HAP-1 (cell line): ENCODE data around the gene TMEM60.
A peak's percentile ranks its signal among the peaks of the same experiment; 100 is the strongest.
"Not testable (repeated sequence)": the region's sequence is repeated elsewhere in the genome, so short reads cannot be mapped to it uniquely, and the experiment has no call there.

Experiments
- DNase-seq, 2 experiments: peaks; one replicate each; pipeline ENCODE4 v3.0.0-alpha.2; 2016 to 2020; ENCODE audit warnings: low spot score in 2 of 2
- H3K27me3 ChIP-seq: fragments of 250-450 bp; sonication (Bioruptor Pico); 2 replicates; pipeline ENCODE4 v1.5.1; 2020; ENCODE audit warnings: low read depth, mild to moderate bottlenecking, moderate library complexity
- H3K36me3 ChIP-seq: fragments of 250-450 bp; sonication (Bioruptor Pico); replicated peaks from 2 replicates; pipeline ENCODE4 v1.5.1; 2020; ENCODE audit warnings: mild to moderate bottlenecking
- H3K4me1 ChIP-seq: fragments of 250-450 bp; sonication (Bioruptor Pico); 2 replicates; pipeline ENCODE4 v1.5.1; 2020; ENCODE audit warnings: mild to moderate bottlenecking
- H3K4me3 ChIP-seq: fragments of 250-450 bp; sonication (Bioruptor Pico); 2 replicates; pipeline ENCODE4 v1.5.1; 2020; ENCODE audit warnings: mild to moderate bottlenecking, moderate library complexity
- H3K9me3 ChIP-seq: fragments of 250-450 bp; sonication (Bioruptor Pico); 2 replicates; pipeline ENCODE4 v1.5.1; 2020; ENCODE audit warnings: mild to moderate bottlenecking, moderate library complexity
- in situ Hi-C: fragments of 300-500 bp; cut with MboI; formaldehyde crosslinking; loops from 3 replicates; pipeline ENCODE4 v1.14.3; 2020; ENCODE audit warnings: low sequenced_read_pairs, inconsistent platforms, mixed read lengths

The TMEM60 gene, protein sequence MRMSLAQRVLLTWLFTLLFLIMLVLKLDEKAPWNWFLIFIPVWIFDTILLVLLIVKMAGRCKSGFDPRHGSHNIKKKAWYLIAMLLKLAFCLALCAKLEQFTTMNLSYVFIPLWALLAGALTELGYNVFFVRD

DNA sequence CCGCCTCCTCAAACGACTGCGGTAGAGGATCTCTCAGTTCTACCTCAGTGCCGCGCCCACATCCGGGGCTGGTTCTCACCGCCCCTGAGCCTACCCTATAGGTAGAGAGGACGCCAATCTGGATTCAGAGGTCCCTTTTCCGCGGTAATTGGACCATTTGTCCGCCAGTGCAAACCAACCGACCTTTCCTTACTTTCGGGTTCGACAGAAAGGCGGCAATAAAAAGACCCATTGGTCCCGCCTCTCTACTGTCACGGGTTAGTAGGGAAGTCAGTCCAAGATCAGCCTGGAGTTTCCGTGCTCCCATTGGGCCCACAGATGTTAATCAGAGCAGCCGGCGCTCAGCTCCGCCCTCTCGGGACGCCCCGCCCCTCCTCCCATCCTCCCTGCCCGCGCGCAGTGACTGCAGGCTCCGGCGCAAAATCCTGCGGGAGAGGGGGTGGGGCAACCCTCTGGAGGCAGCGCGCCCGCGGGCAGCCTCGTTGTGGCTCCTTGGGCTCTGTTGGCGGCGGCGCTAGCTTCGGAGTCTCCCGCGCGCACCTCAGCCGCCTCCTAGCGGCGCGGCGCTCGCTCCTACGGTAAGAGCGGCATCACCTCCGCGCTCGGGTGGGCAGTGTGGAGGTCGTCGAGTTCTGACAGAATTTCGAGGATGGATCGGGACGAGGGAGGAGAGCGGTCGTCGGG is at the start of gene TMEM60, which contains the start of gene PHTF2:
Gene TMEM60, minus strand, starts transcription at position 41 of the 684 bp plus-strand sequence. CDS start 4,061 bp downstream, outside the sequence.
Gene PHTF2, plus strand, starts transcription at position 380 of the 684 bp plus-strand sequence.
- Histone ChIP-seq H3K9me3 (no peaks in the 10 kb centered on the region), H3K36me3 (peaks cover 8% of the 10 kb centered on the region), H3K4me1 (peaks cover 33% of the 10 kb centered on the region), H3K4me3 (peak within 1 kb of the TSS; percentile 80), H3K27me3 (no peaks in the 10 kb centered on the region)
- in situ Hi-C loops = no loop called here
- DNase-seq = peak; percentile 98 to 99

- Histone ChIP-seq H3K9me3 (no peaks in the 10 kb centered on the region), H3K36me3 (no peaks in the 10 kb centered on the region), H3K4me3 (no peak overlapping the region), H3K27me3 (no peaks in the 10 kb centered on the region), H3K4me1 (0 out of 2 replicates have a peak, but pooled peaks cover 2% of the 10 kb centered on the region)
- no peak for DNase-seq
- in situ Hi-C loops = no loop called here
These were observed 48.3 kb upstream of the TMEM60 start for GRCh38 chr7:77846317-77847092.

DNA sequence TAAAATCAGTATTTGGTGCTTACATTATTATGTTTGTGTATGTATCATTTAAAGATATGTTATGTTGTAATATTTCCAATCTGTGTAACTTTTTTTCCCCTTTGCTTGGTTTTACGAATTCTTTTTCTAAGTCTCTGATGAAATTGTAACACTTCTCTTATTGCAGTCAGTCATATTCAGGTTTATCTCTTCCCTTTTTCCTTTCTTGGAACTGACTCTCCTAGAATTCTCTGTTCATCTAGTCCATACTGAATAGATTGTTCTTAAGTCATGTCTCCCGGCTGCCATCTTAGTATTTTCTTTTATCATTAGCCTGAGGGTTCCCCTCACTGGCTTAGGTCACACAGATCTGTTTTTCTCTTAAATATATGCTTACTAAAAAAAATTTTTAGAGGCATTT is 45.0 kb upstream of the TMEM60 start:
- H3K9me3 ChIP-seq = no peaks in the 10 kb centered on the region
- DNase-seq = no peak
- no peaks in the 10 kb centered on the region; the same call in 1 of the 2 replicates for H3K36me3 ChIP-seq
- in situ Hi-C loops = no loop called here
- H3K4me1 ChIP-seq = no peaks in the 10 kb centered on the region
- H3K4me3 ChIP-seq = no peak overlapping the region
- no peaks in the 10 kb centered on the region for H3K27me3 ChIP-seq

DNA sequence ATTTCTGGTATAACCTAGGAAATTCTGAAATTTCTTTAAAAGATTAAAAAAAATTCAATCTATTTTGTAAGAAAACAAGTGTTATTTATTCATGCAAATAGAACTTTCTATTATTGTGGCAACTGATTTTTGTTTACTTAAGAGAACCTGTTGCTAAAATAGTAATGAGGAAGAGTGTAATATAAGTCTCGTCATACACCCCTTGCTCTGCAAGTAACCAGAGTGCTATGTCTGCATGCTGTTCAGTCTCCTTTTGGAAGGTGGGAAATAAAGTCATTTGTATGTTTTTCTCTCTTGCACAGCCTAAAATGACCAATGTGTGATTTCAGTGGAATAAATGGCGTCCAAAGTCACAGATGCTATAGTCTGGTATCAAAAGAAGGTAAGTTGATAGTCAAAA is 41.7 kb upstream of the TMEM60 start:
- H3K9me3 ChIP-seq = no peaks in the 10 kb centered on the region
- in situ Hi-C loops = no loop called here
- DNase-seq = no peak
- H3K36me3 ChIP-seq = no peaks in the 10 kb centered on the region; the same call in 1 of the 2 replicates
- no peak overlapping the region for H3K4me3 ChIP-seq
- no peaks in the 10 kb centered on the region for H3K27me3 ChIP-seq
- H3K4me1 ChIP-seq = peaks cover 9% of the 10 kb centered on the region

DNA sequence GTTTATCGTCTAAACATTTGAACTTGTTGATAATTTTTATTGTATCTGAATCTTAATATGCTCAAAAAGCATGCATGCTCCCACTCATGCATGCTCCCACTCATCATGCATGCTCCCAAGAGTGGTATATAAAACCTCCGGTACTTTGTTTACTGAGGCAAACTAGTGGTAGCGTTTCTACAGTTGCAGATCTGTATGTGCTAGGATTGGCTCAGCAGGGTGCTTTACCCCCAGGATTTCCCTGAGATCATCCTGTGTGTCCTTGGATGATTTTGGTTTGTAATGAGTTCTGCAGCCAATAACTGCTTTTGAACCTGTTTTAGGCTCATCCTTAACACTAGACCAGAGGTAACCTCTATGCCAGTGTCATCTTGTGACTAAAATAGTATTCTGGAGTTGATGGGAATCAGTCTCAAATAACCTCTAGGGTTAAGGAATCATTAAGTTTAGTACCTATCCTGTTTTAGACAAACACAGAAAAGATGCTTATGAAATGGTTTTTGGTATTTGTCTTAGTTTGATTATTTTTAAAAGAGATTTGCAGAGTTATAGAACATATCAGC is 40.8 kb upstream of the TMEM60 start:
- no peak for DNase-seq
- in situ Hi-C loops = no loop called here
- Histone ChIP-seq H3K27me3 (no peaks in the 10 kb centered on the region), H3K36me3 (no peaks in the 10 kb centered on the region; the same call in 1 of the 2 replicates), H3K9me3 (no peaks in the 10 kb centered on the region), H3K4me3 (no peak overlapping the region), H3K4me1 (peaks cover 16% of the 10 kb centered on the region)

DNA sequence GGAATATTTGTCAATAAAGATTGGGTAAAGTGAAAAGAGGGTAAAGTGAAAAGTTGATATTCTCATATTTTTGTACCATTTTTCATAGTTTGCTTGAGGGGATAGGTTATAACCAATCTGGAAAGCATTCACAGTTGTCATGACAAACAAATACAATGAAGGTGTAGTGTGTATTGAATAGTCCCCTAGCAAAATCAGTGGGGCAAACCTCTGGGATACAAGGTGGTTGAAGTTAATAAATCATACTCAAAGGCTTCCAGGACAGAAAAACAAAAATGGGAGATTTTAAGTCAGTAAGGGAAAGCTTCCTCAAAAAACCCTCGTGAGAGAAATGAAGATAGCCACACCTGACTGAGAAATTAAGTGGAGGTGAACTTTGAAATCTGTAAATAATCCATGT is 39.7 kb upstream of the TMEM60 start:
- no peaks in the 10 kb centered on the region; the same call in 1 of the 2 replicates for H3K36me3 ChIP-seq
- no peak for DNase-seq
- H3K4me3 ChIP-seq = no peak overlapping the region
- H3K27me3 ChIP-seq = no peaks in the 10 kb centered on the region
- H3K9me3 ChIP-seq = no peaks in the 10 kb centered on the region
- H3K4me1 ChIP-seq = peaks cover 16% of the 10 kb centered on the region
- in situ Hi-C loops = no loop called here

GRCh38 chr7:77837275-77837674 is 39.0 kb upstream of the TMEM60 start:
- Histone ChIP-seq H3K36me3 (no peaks in the 10 kb centered on the region; the same call in 1 of the 2 replicates), H3K4me1 (peaks cover 16% of the 10 kb centered on the region), H3K27me3 (no peaks in the 10 kb centered on the region), H3K9me3 (no peaks in the 10 kb centered on the region), H3K4me3 (no peak overlapping the region)
- DNase-seq = peak in 1 of 2 experiments; percentile 49
- in situ Hi-C loops = no loop called here

GRCh38 chr7:77836425-77836824 is 38.2 kb upstream of the TMEM60 start:
- H3K4me3 ChIP-seq, H3K9me3 ChIP-seq, in situ Hi-C loops, DNase-seq, H3K27me3 ChIP-seq, H3K36me3 ChIP-seq: not testable (repeated sequence)
- peaks cover 16% of the 10 kb centered on the region for H3K4me1 ChIP-seq

DNA sequence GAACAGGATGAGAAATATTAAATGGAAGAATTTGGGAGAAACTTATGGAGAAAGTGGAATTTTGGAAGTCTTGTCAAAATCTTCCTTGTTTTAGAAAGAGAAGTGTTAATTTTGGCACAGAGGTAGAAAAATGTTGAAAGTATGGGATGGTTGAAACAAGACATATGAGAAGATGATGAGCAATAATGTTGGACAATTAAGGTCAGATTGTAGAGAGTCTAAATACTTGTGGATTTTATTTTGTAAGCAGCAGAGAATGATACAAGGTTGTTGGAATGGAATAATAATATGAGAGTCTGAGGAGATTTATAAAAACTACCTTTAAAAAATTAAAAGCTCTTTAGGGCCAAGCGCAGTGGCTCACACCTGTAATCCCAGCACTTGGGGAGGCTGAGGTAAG is 34.9 kb upstream of the TMEM60 start:
- Histone ChIP-seq H3K4me3 (no peak overlapping the region), H3K36me3 (no peaks in the 10 kb centered on the region), H3K27me3 (no peaks in the 10 kb centered on the region), H3K4me1 (peaks cover 22% of the 10 kb centered on the region), H3K9me3 (no peaks in the 10 kb centered on the region)
- in situ Hi-C loops = no loop called here
- DNase-seq = no peak

DNA sequence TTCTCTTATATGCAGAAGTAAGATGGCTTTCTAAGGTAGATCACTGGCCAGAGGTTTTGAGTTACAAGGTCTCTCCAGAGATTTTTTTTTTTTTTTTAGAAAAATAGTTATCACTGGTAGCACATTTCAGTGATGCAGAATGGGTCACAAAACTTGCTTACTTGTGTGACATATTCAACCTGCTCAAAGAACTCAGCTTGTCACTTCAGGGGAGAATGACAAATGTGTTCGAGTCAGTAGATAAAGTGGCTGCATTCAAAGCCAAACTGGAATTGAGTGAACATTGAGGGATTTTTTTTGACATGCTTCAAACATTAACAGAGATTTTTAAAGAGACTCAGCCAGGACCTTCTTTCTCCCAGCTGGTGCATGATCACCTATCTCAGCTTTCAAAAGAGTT is 33.7 kb upstream of the TMEM60 start:
- H3K4me3 ChIP-seq = no peak overlapping the region
- H3K4me1 ChIP-seq = peaks cover 14% of the 10 kb centered on the region
- H3K36me3 ChIP-seq = no peaks in the 10 kb centered on the region
- no peaks in the 10 kb centered on the region for H3K27me3 ChIP-seq
- DNase-seq = no peak
- H3K9me3 ChIP-seq = no peaks in the 10 kb centered on the region
- in situ Hi-C loops = no loop called here

DNA sequence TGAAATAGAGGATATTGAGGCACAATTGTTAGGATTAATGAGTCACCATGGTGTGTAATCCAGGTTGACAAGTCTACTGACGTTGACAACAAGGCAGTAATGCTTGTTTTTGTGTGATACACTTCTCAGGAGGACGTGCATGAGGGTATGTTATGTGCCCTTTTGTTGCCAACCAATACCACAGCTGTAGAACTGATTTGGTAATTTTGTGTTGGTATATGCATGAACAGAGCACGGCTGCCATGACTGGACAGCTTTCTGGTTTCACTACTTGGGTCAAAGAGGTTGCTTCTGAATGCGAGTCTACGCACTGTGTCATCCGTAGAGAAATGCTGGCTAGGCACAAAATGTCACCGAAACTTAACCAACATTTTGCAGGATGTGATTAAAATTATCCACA is 33.2 kb upstream of the TMEM60 start:
- Histone ChIP-seq H3K4me3 (no peak overlapping the region), H3K9me3 (no peaks in the 10 kb centered on the region), H3K36me3 (no peaks in the 10 kb centered on the region), H3K4me1 (peaks cover 13% of the 10 kb centered on the region), H3K27me3 (no peaks in the 10 kb centered on the region)
- in situ Hi-C loops = no loop called here
- no peak for DNase-seq

GRCh38 chr7:77830649-77831355 is 32.6 kb upstream of the TMEM60 start:
- H3K4me3 ChIP-seq = no peak overlapping the region
- H3K36me3 ChIP-seq = no peaks in the 10 kb centered on the region
- no peak for DNase-seq
- no peaks in the 10 kb centered on the region for H3K9me3 ChIP-seq
- H3K4me1 ChIP-seq = peaks cover 13% of the 10 kb centered on the region
- in situ Hi-C loops = no loop called here
- no peaks in the 10 kb centered on the region for H3K27me3 ChIP-seq

DNA sequence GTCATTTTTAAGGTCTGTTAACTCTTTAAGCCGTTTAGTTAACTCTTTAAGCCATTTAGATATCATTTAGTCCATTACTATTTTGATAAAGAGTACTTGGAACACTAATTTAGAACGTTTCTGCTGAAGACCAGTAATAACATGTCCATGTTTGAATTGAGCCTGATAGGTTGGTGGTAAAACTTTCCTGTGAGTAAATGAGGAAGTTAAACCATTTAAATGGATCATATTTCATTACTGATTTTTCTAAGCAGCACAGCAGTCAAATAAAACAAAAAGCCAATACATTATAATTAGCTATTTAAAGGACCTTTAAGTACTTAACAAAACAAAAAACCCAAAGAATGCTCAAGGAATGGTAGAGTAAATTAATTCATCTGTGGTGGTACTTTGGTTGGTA is 29.8 kb upstream of the TMEM60 start:
- H3K4me3 ChIP-seq = no peak overlapping the region
- peaks cover 6% of the 10 kb centered on the region for H3K4me1 ChIP-seq
- H3K9me3 ChIP-seq = no peaks in the 10 kb centered on the region
- no peaks in the 10 kb centered on the region for H3K36me3 ChIP-seq
- no peak for DNase-seq
- no peaks in the 10 kb centered on the region for H3K27me3 ChIP-seq
- in situ Hi-C loops = no loop called here
